DOHH2 (cell line): Measurements from ENCODE around the gene DENND11.

Experiments
- H3F3A ChIP-seq: fragments of 200-600 bp; sonication (generic), shearing (Covaris generic); 2 replicates; pipeline ENCODE4 v1.6.0; 2016; ENCODE audit warnings: antibody characterized with exemption, mild to moderate bottlenecking; ENCODE audit not compliant: control insufficient read depth, insufficient read depth
- H3K27ac ChIP-seq: fragments of 200-600 bp; sonication (generic); 2 replicates; pipeline ENCODE4 v1.5.1; 2014; ENCODE audit warnings: low read depth, mild to moderate bottlenecking, low read length, moderate library complexity
- H3K27me3 ChIP-seq: fragments of 200-600 bp; sonication (generic); 2 replicates; pipeline ENCODE4 v1.6.1; 2014; ENCODE audit warnings: mild to moderate bottlenecking, low read length, mixed read lengths; ENCODE audit not compliant: control insufficient read depth
- H3K36me3 ChIP-seq: fragments of 200-600 bp; sonication (generic); 2 replicates; pipeline ENCODE4 v1.6.1; 2014; ENCODE audit warnings: mild to moderate bottlenecking, low read length, moderate library complexity, mixed read lengths; ENCODE audit not compliant: control insufficient read depth
- H3K4me1 ChIP-seq: fragments of 200-600 bp; sonication (generic); 2 replicates; pipeline ENCODE4 v1.6.1; 2014; ENCODE audit warnings: mild to moderate bottlenecking, low read length, mixed read lengths; ENCODE audit not compliant: control insufficient read depth
- H3K4me2 ChIP-seq: fragments of 200-600 bp; sonication (generic); 2 replicates; pipeline ENCODE4 v1.6.0; 2014; ENCODE audit warnings: mild to moderate bottlenecking, low read length, moderate library complexity
- H3K4me3 ChIP-seq: fragments of 200-600 bp; sonication (generic); 2 replicates; pipeline ENCODE4 v1.5.1; 2014; ENCODE audit warnings: mild to moderate bottlenecking, low read length, mixed read lengths
- H3K79me2 ChIP-seq: fragments of 200-600 bp; sonication (generic); 2 replicates; pipeline ENCODE4 v1.6.1; 2014; ENCODE audit warnings: mild to moderate bottlenecking, low read length, mixed read lengths; ENCODE audit not compliant: control insufficient read depth
- H3K9me2 ChIP-seq: fragments of 200-600 bp; sonication (generic); replicated peaks from 2 replicates; pipeline ENCODE4 v1.6.1; 2014; ENCODE audit warnings: mild to moderate bottlenecking, low read length, mixed read lengths; ENCODE audit not compliant: control insufficient read depth
- H3K9me3 ChIP-seq: fragments of 200-600 bp; sonication (generic); 2 replicates; pipeline ENCODE4 v1.6.1; 2014; ENCODE audit warnings: antibody characterized with exemption, low read length, mixed read lengths; ENCODE audit not compliant: control insufficient read depth, insufficient read depth
- H4K20me1 ChIP-seq: fragments of 200-600 bp; sonication (generic); 2 replicates; pipeline ENCODE4 v1.6.0; 2014; ENCODE audit warnings: low read depth, mild to moderate bottlenecking, antibody characterized with exemption, low read length, moderate library complexity; ENCODE audit not compliant: control insufficient read depth, insufficient read depth
- CTCF ChIP-seq: fragments of 200-600 bp; sonication (generic); IDR thresholded peaks from one replicate; pipeline ENCODE4 v1.5.1; 2014; ENCODE audit warnings: antibody characterized with exemption, mild to moderate bottlenecking, low read depth, low read length; ENCODE audit not compliant: poor library complexity, severe bottlenecking
- EZH2phosphoT487 ChIP-seq: fragments of 200-600 bp; sonication (generic); IDR thresholded peaks from 2 replicates; pipeline ENCODE4 v1.6.1; 2017; ENCODE audit warnings: borderline replicate concordance, mild to moderate bottlenecking, antibody characterized with exemption, low read length, moderate library complexity, mixed read lengths

DENND11 gene

GRCh38 chr7:141685285-141686023 is 16.5 kb downstream of the DENND11 start:
- Histone ChIP-seq H3K9me2 (no peaks in the 10 kb centered on the region), H3K9me3 (no peaks in the 10 kb centered on the region), H3K36me3 (no peaks in the 10 kb centered on the region), H3F3A (no peaks in the 10 kb centered on the region), H3K79me2 (no peaks in the 10 kb centered on the region), H3K4me2 (no peak overlapping the region), H3K4me3 (no peak overlapping the region), H3K4me1 (no peaks in the 10 kb centered on the region), H3K27me3 (no peaks in the 10 kb centered on the region), H3K27ac (no peak overlapping the region), H4K20me1 (no peaks in the 10 kb centered on the region)
- no peak for TF ChIP-seq EZH2phosphoT487
- no peak for TF ChIP-seq CTCF

- H3K9me3 ChIP-seq = no peaks in the 10 kb centered on the region
- peaks cover 3% of the 10 kb centered on the region; the same call in 1 of the 2 replicates for H3K4me1 ChIP-seq
- TF ChIP-seq EZH2phosphoT487 (no peak), CTCF (no peak)
- no peak overlapping the region for H3K4me2 ChIP-seq
- no peaks in the 10 kb centered on the region for H3K9me2 ChIP-seq
- no peaks in the 10 kb centered on the region for H4K20me1 ChIP-seq
- H3K36me3 ChIP-seq = no peaks in the 10 kb centered on the region
- no peaks in the 10 kb centered on the region for H3K79me2 ChIP-seq
- no peak overlapping the region for H3K27ac ChIP-seq
- no peaks in the 10 kb centered on the region for H3F3A ChIP-seq
- 0 out of 2 replicates have a peak, but pooled peaks cover 3% of the 10 kb centered on the region for H3K27me3 ChIP-seq
- H3K4me3 ChIP-seq = no peak overlapping the region
Observed at GRCh38 chr7:141679014-141679413, 23.0 kb downstream of the DENND11 start.

GRCh38 chr7:141676618-141677017 is 25.3 kb downstream of the DENND11 start:
- H3K4me2 ChIP-seq = no peak overlapping the region
- no peaks in the 10 kb centered on the region for H3K36me3 ChIP-seq
- H3K9me3 ChIP-seq = no peaks in the 10 kb centered on the region
- no peak overlapping the region for H3K4me3 ChIP-seq
- H3K4me1 ChIP-seq = peaks cover 3% of the 10 kb centered on the region; the same call in 1 of the 2 replicates
- H3K9me2 ChIP-seq = no peaks in the 10 kb centered on the region
- H3K27ac ChIP-seq = no peak overlapping the region
- no peaks in the 10 kb centered on the region for H4K20me1 ChIP-seq
- H3K27me3 ChIP-seq = 0 out of 2 replicates have a peak, but pooled peaks cover 3% of the 10 kb centered on the region
- H3K79me2 ChIP-seq = no peaks in the 10 kb centered on the region
- no peaks in the 10 kb centered on the region for H3F3A ChIP-seq
- TF ChIP-seq EZH2phosphoT487 = no peak
- no peak for TF ChIP-seq CTCF
